OCI-LY3 (cell line): ENCODE measurements around the gene OR1I1.

Experiments
- H2AFZ ChIP-seq: fragments of 200-600, 300-600 bp; shearing (Covaris generic); 2 replicates; pipeline ENCODE4 v1.6.0; 2014; ENCODE audit warnings: antibody characterized with exemption, low read depth, low read length
- H3K27ac ChIP-seq: fragments of 200-600, 300-600 bp; sonication (generic); 2 replicates; pipeline ENCODE4 v1.5.1; 2014; ENCODE audit warnings: mild to moderate bottlenecking, low read length, moderate library complexity, mixed read lengths
- H3K27me3 ChIP-seq: fragments of 200-600, 300-600 bp; sonication (generic); 2 replicates; pipeline ENCODE4 v1.6.1; 2014; ENCODE audit warnings: low read depth, low read length, mixed read lengths
- H3K36me3 ChIP-seq: fragments of 200-600, 300-600 bp; sonication (generic); replicated peaks from 2 replicates; pipeline ENCODE3; 2014; ENCODE audit warnings: low read depth, low read length, mixed read lengths
- H3K4me1 ChIP-seq: fragments of 300-600, 200-600 bp; sonication (generic); 2 replicates; pipeline ENCODE4 v1.6.1; 2014; ENCODE audit warnings: low read length, mixed read lengths
- H3K4me2 ChIP-seq: fragments of 200-600, 300-600 bp; sonication (generic); 2 replicates; pipeline ENCODE4 v1.6.1; 2014; ENCODE audit warnings: low read length, mixed read lengths
- H3K4me3 ChIP-seq: fragments of 300-600, 200-600 bp; sonication (generic); 2 replicates; pipeline ENCODE4 v1.5.1; 2014; ENCODE audit warnings: antibody characterized with exemption, mild to moderate bottlenecking, low read length, moderate library complexity
- H3K79me2 ChIP-seq: fragments of 300-600, 200-600 bp; shearing (Covaris generic); 2 replicates; pipeline ENCODE4 v1.6.1; 2014; ENCODE audit warnings: mild to moderate bottlenecking, low read length, mixed read lengths
- H3K9ac ChIP-seq: fragments of 300-600, 200-600 bp; shearing (Covaris generic); 2 replicates; pipeline ENCODE4 v1.6.0; 2014; ENCODE audit warnings: mild to moderate bottlenecking, low read length, moderate library complexity
- H3K9me3 ChIP-seq: fragments of 200-600, 300-600 bp; shearing (Covaris generic); 2 replicates; pipeline ENCODE4 v1.6.1; 2014; ENCODE audit warnings: low read length, mixed read lengths; ENCODE audit not compliant: insufficient read depth
- H4K20me1 ChIP-seq: fragments of 200-600, 300-600 bp; sonication (generic); 2 replicates; pipeline ENCODE4 v1.6.1; 2016; ENCODE audit warnings: low read length, mixed read lengths; ENCODE audit not compliant: insufficient read depth
- CTCF ChIP-seq: fragments of 200-600, 300-600 bp; sonication (generic); IDR thresholded peaks from 2 replicates; pipeline ENCODE4 v1.5.1; 2014; ENCODE audit warnings: antibody characterized with exemption, low read length, low read depth
- EZH2phosphoT487 ChIP-seq: fragments of 200-600 bp; shearing (Covaris generic); IDR thresholded peaks from 2 replicates; pipeline ENCODE4 v1.6.1; 2018; ENCODE audit warnings: antibody characterized with exemption, mixed run types, low read depth

The OR1I1 gene

GRCh38 chr19:15042003-15042402 lies 40.0 kb upstream of the OR1I1 start:
- Histone ChIP-seq H3K36me3 (no peaks in the 10 kb centered on the region), H3K4me3 (no peak overlapping the region), H3K9ac (no peak overlapping the region), H3K4me2 (no peak overlapping the region), H2AFZ (no peak overlapping the region), H3K4me1 (no peaks in the 10 kb centered on the region), H4K20me1 (no peaks in the 10 kb centered on the region), H3K27me3 (peaks cover 6% of the 10 kb centered on the region), H3K9me3 (no peaks in the 10 kb centered on the region), H3K79me2 (no peaks in the 10 kb centered on the region), H3K27ac (no peak overlapping the region)
- no peak for TF ChIP-seq EZH2phosphoT487
- TF ChIP-seq CTCF: no peak

GRCh38 chr19:15042826-15043225 lies 39.2 kb upstream of the OR1I1 start:
- Histone ChIP-seq H3K9me3 (no peaks in the 10 kb centered on the region), H3K4me1 (no peaks in the 10 kb centered on the region), H3K27ac (no peak overlapping the region), H2AFZ (no peak overlapping the region), H3K36me3 (no peaks in the 10 kb centered on the region), H3K4me3 (no peak overlapping the region), H3K79me2 (no peaks in the 10 kb centered on the region), H3K9ac (no peak overlapping the region), H3K4me2 (no peak overlapping the region), H3K27me3 (no peaks in the 10 kb centered on the region), H4K20me1 (no peaks in the 10 kb centered on the region)
- no peak for TF ChIP-seq EZH2phosphoT487
- TF ChIP-seq CTCF: no peak

- Histone ChIP-seq H3K27me3 (no peaks in the 10 kb centered on the region), H3K4me3 (no peak overlapping the region), H3K79me2 (no peaks in the 10 kb centered on the region), H3K4me1 (no peaks in the 10 kb centered on the region), H3K27ac (no peak overlapping the region), H4K20me1 (no peaks in the 10 kb centered on the region), H3K9ac (no peak overlapping the region), H3K9me3 (no peaks in the 10 kb centered on the region), H3K36me3 (no peaks in the 10 kb centered on the region), H3K4me2 (no peak overlapping the region), H2AFZ (no peak overlapping the region)
- TF ChIP-seq EZH2phosphoT487 (no peak), CTCF (no peak)
Observed at GRCh38 chr19:15045506-15045905, 36.5 kb upstream of the OR1I1 start.

GRCh38 chr19:15047680-15048079 lies 34.3 kb upstream of the OR1I1 start:
- Histone ChIP-seq H3K4me2 (no peak overlapping the region), H2AFZ (no peak overlapping the region), H3K36me3 (no peaks in the 10 kb centered on the region), H3K79me2 (no peaks in the 10 kb centered on the region), H3K4me3 (no peak overlapping the region), H4K20me1 (no peaks in the 10 kb centered on the region), H3K9ac (no peak overlapping the region), H3K27ac (no peak overlapping the region), H3K27me3 (peaks cover 3% of the 10 kb centered on the region; the same call in 1 of the 2 replicates), H3K4me1 (no peaks in the 10 kb centered on the region), H3K9me3 (no peaks in the 10 kb centered on the region)
- TF ChIP-seq CTCF: no peak
- TF ChIP-seq EZH2phosphoT487: no peak
